AG20443 (cell line): ENCODE measurements around the gene KLHL29.

ENCODE experiments used
- DNase-seq: peaks from one replicate; pipeline ENCODE4 v3.0.0; 2012; ENCODE audit warnings: low spot score, mixed read lengths

KLHL29 gene

DNA sequence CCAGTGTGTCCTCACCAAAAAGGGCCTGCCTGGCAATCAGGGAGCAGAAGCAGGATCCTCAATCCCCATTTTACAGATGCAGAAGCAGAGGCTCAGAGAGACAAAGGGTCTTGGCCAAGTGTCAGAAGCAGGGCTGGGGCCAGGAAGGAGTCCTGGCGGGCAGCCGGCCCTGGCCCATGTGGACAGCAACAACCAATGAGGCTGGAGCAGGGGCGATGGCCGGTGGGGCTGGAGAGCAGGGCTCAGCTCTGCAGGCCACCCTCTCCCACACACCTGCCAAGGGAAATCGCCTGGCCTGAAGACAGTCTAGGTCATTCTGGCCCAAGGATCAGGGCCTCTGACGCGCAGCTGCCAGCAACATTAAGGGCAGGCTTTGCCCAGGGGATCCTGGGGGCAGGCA is 298.0 kb downstream of the KLHL29 start:
- DNase-seq, result no peak

DNA sequence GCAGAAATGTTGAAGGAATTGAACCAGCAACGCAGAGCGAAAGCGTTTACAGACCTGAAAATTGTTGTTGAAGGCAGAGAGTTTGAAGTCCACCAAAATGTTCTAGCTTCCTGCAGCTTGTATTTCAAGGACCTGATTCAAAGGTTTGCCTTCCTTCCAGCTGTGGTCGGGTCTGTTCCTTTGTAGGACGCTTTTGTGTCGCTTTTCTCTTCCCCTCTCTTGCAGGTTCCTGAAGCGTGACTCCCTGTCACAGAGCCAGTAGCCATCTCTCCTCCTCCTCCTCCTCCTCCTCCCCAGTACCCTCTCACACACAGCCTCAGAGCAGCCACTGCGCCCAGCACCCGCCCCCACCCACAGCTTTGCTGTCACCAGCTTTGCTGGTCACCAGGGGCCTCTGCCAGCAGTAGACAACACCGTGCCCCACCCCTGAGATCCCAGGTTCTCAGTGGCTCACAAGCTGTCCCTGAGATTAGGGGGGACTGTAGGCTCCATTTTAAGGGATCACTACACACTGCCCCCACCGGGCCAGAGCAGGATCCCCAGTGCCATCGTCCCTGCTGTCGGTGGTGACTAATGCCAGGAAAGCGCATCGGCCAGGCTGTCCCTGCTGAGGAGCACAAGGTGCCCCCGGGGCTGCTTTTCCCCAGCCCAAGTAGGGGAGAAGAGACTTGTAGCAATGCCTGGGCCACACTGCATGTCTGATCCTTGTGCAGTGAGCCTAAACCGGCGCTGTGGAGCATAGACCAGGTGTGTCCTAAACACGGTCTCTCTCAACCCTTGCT is 299.6 kb downstream of the KLHL29 start:
- DNase-seq, result no peak

DNA sequence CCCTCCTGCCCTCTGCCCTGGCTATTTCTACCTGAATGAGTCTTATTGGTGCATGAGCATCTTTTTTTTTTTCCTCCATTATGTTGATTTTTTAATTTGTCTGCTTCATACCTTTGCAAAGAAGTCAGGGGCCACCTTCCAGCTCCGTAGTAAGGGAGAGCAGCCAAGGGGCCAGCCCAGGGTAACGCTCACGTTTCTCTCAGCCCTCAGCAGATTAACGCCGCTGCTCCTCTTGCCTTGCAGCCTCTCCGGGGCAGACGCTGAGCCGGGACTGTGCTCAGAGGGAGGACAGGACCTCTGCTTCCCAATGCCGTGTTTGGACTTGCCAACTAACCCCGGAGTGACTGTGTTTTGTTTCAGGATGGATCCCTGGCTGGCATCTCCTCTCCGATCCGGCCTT is 300.2 kb downstream of the KLHL29 start:
- DNase-seq, result no peak

DNA sequence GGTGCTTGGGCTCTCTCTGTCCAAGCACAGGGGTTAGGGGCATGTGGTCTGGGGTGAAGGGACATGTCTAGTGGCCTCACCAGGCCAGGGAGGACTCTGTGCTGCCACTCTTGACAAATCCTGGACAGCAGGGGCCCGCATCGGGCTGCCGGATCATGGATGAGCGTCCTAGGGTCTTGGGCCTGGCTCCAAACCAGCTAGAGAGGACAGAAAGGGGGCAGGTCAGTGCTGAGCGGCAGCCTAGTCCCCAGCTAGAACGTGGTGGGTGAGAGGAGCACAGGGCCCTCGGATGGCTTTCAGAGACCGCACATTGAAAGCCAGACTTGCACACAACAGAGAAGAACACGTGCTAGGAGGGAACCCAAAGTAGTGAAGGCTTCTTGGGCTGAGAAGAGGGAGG is 300.7 kb downstream of the KLHL29 start:
- DNase-seq, result no peak

DNA sequence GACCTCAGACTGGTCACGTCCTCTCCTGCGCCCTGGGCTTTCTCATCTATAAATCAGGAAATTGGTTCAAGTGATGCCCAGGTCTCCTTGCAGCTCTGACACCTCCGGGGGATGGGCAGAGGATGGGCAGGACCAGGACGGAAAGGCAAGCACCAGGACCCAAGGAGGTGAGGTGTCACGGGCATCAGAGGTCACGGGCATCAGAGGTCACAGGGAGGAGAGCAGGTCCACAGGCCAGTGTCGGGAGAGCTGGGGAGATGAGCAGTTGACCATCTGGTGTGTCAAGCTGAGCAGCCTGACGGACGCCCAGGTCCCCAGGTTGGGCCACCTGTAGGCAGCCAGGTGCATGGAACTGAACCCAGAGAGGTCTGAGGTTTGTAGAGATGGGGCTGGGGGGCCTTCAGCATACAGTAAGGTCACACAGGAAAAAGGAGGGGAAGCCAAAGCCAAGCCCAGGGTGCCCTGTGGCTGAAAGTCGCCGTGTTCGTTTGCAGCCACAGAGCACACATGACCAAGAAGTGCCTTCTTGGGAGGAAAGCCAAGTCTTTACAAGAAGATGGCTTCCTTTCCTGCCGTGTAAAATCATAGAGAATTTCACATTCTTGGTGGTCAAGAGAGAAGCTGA is 301.5 kb downstream of the KLHL29 start:
- DNase-seq, result no peak

DNA sequence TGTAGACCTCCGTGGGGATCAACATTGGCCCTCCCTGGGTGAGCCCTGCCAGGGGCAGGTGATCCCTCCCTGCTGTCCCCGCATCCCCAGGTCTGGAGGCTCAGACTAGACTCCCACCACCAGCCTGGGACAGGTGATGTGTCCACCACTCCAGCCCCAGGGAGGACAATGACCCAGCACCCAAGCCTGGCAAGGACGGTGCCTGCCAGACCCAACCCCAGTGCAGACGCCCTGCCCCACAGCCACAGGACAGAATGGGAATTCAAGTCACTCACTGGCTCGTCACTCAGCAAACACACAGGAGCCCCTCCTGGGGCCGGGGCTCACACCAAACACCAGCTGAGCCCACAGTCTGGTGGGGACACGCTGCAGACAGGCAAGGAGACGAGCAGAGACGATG is 302.2 kb downstream of the KLHL29 start:
- DNase-seq, result no peak

DNA sequence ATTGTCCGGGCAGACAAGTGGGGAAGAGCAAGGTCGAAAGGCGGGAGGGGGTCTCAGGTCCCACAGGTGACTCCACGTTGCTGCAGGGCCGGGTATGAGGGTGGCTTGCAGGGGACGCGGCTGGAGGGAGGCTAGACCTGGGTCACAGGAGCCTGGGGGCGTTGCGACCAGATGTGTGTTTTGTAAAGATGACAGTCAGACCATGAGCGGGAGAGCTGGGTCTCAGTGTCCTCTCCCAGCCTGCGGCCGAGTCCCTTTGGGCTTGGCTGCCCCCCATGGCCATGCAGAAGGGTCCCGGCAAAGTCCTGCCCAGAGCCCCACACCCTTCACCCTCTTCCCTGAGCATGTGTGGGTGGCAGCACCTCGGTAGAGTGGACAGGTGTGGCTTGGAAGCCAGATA is 302.7 kb downstream of the KLHL29 start:
- no peak for DNase-seq

DNA sequence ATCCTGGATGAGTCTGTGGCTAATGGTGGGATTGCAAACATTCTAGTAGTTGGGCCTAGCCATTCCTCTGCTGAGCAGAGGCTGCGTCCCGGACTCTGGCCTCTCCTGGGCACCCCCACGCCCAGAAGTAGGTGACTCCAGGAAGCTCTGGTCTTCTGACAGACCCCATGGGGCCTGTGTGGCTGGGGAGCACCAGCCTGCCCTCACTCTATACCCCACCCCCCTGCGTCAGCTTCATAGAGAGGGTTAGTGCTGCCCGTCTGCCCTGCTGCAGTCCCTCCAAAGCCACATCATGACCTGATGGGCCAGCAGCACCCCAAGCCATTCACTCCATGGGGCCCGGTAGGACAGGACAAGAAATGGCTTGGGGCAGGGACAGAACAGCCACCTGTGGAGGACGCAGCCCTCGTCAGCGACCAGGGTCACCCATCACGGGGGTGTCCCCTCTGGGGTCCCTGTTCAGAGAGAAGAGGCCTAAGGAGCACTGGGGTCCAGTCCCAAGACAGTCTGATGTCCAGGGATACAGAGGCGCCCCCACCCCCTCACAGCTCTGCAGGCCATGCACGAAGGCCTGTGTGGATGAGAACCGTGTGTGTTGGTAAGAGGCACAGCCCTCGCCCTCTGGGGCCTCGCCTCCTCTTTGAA is 303.6 kb downstream of the KLHL29 start:
- no peak for DNase-seq

DNA sequence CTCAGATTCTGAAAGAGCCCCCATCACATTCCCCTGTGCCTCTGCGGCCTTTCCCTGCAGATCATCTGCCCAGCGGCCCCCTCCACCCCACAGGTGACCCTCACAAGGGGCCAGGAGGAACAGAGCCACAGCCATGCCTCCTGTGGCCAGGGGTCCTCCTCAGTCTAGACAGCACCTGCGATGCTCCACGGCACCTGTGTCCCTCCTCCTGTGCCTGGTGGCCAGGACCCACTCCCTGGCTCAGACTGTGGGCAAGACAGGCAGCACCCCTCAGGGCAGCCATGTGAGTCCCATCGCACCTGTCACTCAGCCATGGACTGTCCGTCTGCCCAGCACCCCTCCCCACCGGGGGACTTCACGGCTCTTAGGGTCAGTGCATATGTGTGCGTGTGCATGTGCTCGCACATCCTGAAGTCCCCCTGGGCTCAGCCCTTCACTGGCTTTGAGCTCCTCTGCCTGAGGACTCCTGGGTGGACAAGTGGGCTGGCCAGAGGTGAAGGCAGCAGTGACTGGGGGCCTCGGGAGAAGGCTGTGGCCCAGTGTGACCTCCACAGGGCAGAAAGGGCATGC is 304.2 kb downstream of the KLHL29 start:
- no peak for DNase-seq

DNA sequence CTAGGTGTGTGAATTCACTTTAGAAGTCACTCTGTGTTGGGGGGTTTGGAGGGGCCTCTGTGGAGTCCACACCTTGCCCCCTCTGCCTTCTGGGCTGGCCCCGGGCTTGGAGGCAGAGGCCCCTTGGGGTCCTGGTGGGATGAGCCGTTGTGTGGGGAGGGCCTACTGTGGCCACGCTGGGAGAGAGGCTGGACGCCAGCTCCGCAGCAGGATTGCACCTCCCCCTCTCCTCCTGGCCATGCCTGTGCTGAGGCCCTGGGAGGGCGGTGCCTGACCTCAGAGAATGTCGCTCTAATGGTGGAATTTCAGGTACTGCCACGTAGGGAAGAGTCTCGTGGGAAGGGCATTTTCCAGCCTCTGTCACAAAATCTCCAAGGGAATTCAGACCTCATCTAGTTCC is 304.9 kb downstream of the KLHL29 start:
- DNase-seq, result no peak

DNA sequence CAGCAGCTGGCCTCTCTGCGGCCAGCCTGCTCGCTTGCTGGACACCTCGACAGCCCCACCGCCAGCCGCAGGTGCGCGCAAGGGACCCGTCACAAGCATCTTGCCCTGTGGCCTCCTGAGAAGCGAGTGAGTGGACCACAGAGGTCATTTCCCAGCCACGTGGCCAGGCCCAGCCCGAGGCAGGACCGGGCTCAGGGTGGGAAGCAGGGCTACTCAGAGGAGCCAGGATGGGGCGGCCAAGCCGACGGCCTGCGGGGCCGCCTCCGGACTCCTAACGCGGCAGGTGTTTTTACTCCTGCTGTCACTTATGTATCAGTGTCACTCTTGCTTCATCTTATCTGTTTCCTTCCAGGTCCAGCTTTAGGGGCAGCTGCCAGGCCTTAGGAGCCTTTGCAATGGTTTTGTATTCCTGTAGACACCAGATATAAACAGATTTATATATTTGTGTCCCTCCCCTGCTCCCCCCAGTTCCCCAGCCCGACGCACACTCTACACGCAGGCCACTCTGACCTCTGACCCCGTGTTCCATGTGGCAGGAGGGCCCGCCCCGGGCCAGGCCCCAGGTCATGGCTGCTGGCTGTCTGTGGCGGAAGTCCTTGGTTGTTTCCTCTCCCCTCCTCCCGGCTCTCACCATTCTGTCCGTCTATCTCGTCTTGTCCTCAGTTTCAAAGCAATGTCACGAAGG is 305.6 kb downstream of the KLHL29 start:
- no peak for DNase-seq

DNA sequence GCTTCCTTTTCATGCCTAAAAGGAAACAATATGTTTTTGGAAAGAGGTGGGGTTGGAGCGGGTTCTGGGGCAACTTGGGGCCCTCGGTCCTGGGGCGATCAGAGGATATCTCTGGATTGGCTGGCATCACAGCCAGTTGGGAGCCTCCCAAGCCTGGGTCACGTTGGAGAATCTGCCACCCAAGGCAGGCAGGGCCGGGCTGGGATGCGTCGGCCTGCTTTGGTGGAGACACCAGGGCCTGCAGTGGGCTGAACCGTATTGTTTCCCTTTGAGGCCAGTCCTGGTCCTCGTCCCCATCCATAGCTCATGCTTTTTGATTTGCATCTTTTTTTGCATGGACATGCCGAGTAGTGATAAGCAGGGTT is 306.1 kb downstream of the KLHL29 start:
- no peak for DNase-seq

DNA sequence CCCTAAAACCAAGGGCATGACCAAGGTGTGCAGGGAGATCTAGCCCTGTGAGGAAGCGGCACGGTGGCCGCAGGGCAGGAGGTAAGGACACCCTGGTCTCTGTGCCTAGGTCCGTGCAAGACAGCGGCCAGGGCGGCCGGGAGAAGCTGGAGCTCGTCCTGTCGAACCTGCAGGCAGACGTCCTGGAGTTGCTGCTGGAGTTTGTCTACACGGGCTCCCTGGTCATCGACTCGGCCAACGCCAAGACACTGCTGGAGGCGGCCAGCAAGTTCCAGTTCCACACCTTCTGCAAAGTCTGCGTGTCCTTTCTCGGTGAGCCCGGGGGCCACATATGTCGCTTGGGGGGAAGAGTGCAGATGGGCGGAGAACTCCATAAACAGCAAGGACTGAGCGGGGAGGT is 306.6 kb downstream of the KLHL29 start:
- no peak for DNase-seq

DNA sequence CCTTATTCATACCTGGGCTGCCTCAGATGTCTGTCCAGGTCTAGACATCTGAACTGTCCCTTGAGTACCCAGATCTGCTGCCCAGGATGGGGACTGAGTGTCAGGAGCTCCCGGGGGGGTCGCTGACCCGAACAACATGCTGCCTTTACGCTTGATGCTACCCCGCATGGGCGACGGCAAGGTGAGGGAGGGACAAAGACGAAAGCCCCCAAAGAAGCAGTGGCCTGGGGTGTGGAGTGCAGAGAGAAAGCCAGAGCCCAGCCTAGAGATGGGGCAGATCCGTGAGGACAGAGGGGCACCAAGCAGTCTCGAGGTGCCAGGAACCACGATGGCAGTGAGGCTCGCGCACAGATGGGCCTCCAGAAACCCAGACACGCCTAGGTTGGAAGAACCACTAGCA is 307.3 kb downstream of the KLHL29 start:
- no peak for DNase-seq

DNA sequence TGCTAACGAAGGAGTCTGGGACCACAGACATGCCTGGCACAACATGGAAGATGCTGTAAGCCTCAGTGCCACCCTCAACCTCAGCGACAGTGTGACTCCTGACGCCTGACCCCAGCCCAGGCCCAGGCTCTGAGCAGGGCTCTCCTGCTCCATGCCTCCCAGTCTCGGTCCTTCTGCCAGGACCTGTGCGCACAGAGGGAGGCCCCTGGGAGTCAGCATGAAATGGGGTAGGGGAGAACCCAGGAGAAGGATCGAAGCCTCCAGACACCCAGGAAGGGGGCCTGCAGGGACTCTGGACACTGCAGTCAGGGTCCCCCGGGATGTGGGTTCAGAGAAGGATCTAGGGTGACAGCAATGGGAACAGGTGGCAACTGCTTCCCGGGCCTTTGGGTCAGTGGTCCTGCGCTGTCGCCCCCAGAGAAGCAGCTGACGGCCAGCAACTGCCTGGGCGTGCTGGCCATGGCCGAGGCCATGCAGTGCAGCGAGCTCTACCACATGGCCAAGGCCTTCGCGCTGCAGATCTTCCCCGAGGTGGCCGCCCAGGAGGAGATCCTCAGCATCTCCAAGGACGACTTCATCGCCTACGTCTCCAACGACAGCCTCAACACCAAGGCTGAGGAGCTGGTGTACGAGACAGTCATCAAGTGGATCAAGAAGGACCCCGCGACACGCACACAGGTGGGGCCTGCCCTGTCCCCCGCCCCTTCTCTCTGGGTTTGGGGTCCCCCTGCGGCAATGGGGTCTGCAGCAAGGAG is 308.0 kb downstream of the KLHL29 start:
- DNase-seq, result no peak

DNA sequence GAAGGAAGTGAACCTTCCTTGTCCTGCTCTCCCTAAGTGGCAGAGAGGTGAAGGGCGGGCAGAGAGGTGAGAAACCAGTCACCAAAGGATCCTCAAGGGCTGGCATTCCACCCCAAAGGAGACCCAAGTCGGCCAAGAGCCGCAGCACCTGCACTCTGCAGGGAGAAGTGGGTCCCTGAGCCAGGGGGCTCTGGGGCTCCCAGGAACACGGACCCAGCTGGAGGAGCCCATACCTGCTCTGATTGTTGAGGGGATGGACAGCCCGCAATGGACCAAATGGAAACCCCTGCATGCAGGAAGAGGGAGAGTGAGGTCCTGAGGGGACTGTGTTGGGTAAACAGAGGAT is 308.6 kb downstream of the KLHL29 start:
- no peak for DNase-seq

DNA sequence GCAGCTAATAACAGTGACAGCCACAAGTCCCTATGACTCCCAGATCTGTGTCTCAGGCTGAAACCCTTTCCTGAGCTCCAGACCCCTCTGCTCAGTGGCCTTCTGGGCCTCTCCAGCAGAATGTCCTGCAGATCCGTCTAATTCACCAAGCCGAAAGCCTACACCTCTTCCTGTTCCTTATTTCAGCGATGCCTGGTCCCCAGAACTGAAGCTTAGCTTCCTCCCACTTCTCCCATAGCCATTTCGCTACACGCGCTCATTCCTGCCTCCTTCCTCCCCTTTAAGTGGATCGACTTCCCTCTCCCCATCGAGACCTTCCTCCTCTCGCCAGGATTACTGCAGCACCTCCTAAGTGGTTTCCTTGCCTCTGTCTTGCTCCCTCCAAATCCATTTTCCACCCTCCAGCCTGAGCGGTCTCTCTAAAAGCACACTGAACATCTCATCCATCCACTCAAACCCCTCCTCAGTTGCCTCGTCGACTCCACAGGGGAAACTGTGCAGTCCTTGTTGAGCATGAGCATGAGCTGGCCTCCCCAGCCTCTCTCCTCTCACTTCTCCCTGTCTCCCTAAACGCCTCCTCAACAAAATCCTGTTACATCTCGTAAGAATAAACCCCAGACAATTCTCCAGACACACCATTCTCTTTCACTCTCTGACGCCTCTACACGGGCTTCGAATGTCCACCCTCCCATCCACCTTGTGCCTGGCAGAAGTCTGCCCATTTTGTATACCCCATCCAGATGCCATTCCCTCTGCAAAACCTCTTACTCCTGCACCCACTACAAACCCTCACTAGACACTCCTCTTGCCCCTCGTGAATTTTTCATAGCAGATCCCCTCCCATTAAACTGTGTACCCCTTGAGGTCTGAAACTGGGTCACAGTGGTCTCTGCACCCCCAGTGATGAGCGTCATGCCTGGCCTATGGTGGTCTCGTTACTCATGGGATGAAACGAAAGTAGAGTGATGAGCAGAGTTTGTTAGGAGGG is 309.4 kb downstream of the KLHL29 start:
- no peak for DNase-seq

DNA sequence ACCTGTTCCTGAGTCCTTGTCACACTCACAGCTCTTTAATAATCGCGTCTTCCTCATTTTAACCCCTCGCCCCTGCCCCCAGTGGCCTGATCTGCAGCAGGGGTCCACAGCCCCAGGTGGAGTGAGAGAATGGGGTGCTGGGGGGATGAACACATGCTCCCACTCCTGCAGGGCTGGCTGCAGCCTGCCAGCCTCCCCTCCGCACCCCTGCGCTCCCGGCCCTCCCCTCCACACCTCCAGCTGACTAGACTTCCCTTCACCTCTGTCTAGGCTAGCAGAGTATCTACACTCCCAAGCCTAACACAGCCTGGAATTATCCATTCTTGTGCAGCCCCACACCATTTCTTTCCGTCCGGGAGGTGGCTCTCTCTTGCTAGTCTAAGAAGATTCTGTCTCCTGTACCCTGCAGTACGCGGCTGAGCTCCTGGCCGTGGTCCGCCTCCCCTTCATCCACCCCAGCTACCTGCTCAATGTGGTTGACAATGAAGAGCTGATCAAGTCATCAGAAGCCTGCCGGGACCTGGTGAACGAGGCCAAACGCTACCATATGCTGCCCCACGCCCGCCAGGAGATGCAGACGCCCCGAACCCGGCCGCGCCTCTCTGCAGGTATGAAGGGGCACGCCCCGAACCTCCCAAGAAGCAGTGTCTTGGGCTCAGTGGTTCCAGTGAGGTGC is 310.4 kb downstream of the KLHL29 start:
- DNase-seq, result no peak

DNA sequence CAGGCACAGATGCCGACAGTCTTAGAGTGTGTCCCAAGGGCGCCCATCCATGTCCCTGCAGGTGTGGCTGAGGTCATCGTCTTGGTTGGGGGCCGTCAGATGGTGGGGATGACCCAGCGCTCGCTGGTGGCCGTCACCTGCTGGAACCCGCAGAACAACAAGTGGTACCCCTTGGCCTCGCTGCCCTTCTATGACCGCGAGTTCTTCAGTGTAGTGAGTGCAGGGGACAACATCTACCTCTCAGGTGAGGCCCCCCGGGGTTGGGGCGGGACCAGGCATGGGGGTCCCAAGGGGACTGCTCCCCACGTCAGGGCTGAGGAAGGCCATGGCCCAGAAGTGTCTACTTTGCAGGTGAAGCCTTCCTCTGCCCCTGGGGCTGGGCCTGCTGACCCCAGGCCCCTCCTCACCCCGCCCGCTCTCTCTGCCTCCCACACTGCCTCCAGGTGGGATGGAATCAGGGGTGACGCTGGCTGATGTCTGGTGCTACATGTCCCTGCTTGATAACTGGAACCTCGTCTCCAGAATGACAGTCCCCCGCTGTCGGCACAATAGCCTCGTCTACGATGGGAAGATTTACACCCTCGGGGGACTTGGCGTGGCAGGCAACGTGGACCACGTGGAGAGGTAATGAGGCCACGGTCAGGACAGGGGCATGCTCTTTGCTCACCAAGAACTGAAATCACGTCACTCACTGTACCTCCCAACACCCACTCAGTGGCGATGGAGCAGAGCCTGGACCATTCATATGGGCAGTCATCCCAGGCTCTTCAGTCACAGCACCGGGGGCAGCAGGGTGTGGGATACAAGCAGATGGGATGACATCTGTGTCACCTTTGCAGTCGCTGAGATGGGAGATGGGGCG is 311.1 kb downstream of the KLHL29 start:
- no peak for DNase-seq
